ENCODE data around the gene SLC35F6.
"Not testable (repeated sequence)": the region's sequence is repeated elsewhere in the genome, so short reads cannot be mapped to it uniquely, and the experiment has no call there.

Gene SLC35F6

GRCh38 chr2:26757873-26758789, 6.0 kb upstream of the SLC35F6 start:
- DNase-seq, result no peak

- no peak for DNase-seq
Observed at GRCh38 chr2:26758790-26759321, 5.2 kb upstream of the SLC35F6 start.

- no peak for DNase-seq
Observed at GRCh38 chr2:26759845-26760244, 4.2 kb upstream of the SLC35F6 start.

- DNase-seq, result not testable (repeated sequence)
Observed at GRCh38 chr2:26760991-26761390, 3.1 kb upstream of the SLC35F6 start.

GRCh38 chr2:26763019-26763418, 1.1 kb upstream of the SLC35F6 start:
- DNase-seq, result no peak

GRCh38 chr2:26764906-26765305, 822 bp downstream of the SLC35F6 start:
- DNase-seq, result no peak

- DNase-seq, result no peak
Observed at GRCh38 chr2:26765475-26766200, 1.6 kb downstream of the SLC35F6 start.

GRCh38 chr2:26767129-26767528, 3.0 kb downstream of the SLC35F6 start:
- DNase-seq, result no peak

- DNase-seq, result no peak
Observed at GRCh38 chr2:26767894-26768487, 3.9 kb downstream of the SLC35F6 start.

- no peak for DNase-seq
Observed at GRCh38 chr2:26768759-26769088, 4.6 kb downstream of the SLC35F6 start.

- DNase-seq, result no peak
Observed at GRCh38 chr2:26769089-26769761, 5.1 kb downstream of the SLC35F6 start.

- DNase-seq, result no peak
Observed at GRCh38 chr2:26770986-26771586, 7.0 kb downstream of the SLC35F6 start.

GRCh38 chr2:26772064-26773001, 8.2 kb downstream of the SLC35F6 start:
- DNase-seq, result peak; percentile 99

- no peak for DNase-seq
Observed at GRCh38 chr2:26776195-26776800, 12.2 kb downstream of the SLC35F6 start.

GRCh38 chr2:26778098-26778497, 14.0 kb downstream of the SLC35F6 start:
- DNase-seq, result no peak

- no peak for DNase-seq
Observed at GRCh38 chr2:26778507-26778906, 14.4 kb downstream of the SLC35F6 start.

- DNase-seq, result no peak
Observed at GRCh38 chr2:26780203-26780760, 16.2 kb downstream of the SLC35F6 start.

- DNase-seq, result no peak
Observed at GRCh38 chr2:26782876-26783704, 19.0 kb downstream of the SLC35F6 start.

- no peak for DNase-seq
Observed at GRCh38 chr2:26784570-26785234, 20.6 kb downstream of the SLC35F6 start.
